HL-60/S4 treated with retinoic acid at 250 ng/mL for 4 days and 3 days (cell line): ENCODE results near the gene TPST1.
"Not testable (repeated sequence)": the region's sequence is repeated elsewhere in the genome, so short reads cannot be mapped to it uniquely, and the experiment has no call there.

Experiments
- in situ Hi-C: fragments of 300-500 bp; cut with MboI; formaldehyde crosslinking; loops from 2 replicates; pipeline ENCODE4 v1.7.0; 2022; ENCODE audit warnings: low sequenced_read_pairs

The TPST1 gene

DNA sequence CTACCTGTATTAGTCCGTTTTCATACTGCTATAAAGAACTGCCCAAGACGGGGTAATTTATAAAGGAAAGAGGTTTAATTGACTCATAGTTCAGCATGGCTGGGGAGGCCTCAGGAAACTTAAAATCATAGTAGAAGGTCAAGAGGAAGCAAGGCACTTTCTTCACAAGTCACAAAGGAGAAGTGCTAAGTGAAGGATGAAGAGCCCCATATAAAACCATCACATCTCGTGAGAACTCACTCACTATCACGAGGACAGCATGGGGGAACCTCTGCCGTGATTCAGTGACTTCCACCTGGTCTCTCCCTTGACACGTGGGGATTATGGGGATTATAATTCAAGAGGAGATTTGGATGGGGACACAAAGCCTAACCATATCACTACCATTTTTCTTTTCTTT is 119.9 kb downstream of the TPST1 start:
- in situ Hi-C loops = not testable (repeated sequence)

DNA sequence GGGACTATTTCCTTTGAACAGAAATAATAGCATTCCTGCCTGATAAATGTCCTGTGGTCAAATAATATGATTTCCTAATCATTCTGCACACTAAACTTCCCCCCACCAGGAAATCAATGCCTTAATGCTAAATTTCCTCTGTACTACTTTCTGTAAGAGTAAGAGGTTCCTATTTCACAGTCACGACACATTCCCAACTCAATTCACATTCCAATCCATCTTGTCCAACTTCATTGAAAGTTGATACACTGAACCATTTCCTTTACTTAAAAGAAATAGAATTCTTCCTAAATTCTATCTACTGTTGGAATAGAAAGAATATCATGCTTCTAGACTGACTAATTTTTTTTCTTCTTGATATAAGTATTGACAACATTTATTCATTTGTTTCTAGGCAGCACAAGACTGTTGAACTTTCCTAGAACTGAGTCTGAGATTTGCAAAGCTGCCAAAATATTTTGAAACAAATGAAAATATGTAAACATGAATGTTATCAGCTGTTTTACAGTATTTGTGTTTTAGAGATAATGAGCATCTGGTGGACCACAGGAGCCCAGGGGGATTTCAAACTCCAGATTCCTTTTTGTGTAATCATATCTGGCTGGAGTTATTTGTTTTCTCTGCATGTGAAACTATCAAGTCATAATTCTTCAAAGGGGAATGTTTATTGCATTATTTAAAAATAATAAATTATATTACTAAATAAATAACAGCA is 121.5 kb downstream of the TPST1 start:
- in situ Hi-C loops = no loop called here

DNA sequence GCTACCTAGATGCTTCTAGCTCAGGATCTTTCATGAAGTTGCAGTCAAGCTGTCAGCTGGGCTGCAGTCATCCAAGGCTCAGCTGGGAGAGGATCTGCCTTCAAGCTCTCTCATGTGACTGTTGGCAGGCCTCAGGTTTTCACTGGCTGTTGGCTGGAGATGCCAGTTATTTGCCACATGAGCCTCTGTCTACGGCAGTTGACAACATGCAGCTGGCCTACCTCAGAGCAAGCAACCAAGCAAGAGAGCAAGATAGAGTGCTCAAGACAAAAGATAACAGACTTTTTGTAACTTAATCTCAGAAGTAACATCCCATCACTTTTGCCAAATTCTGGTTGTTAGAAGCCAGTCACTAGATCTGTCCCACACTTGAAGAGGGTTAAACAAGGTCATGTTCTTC is 125.8 kb downstream of the TPST1 start:
- in situ Hi-C loops = no loop called here

DNA sequence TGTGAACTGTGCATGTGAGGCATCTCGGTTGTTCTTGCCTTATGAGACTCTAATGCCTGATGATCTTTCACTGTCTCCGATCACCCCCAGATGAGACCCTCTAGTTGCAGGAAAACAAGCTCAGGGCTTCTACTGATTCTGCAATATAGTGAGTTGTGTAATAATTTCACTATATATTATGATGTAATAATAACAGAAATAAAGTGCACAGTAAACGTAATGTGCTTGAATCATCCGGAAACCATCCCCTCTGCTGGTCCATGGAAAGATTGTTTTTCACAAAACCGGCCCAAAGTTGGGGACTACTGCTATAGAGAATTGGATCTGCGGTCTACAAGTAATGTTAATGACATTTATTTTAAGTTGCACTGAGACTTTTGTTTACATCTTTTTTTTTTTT is 126.7 kb downstream of the TPST1 start:
- in situ Hi-C loops = no loop called here

DNA sequence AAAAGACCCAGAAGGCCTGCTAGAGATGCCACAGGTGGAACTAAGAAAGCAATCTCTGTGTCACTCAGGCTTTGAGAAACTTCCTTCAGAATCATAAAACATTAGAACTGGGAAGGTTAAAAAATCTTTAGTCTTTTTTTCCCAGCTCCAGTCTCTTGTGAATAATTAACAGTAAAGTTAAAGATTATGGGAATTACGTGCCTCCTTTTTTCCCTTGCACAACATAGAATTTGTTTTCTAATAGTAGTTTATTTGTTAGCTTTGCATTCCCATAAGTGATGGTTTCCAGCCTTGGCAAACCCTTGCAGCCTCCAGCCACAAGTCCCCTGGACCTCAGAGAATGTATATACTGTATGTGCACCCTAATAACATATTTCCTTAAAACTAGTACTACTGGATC is 128.3 kb downstream of the TPST1 start:
- in situ Hi-C loops = no loop called here

DNA sequence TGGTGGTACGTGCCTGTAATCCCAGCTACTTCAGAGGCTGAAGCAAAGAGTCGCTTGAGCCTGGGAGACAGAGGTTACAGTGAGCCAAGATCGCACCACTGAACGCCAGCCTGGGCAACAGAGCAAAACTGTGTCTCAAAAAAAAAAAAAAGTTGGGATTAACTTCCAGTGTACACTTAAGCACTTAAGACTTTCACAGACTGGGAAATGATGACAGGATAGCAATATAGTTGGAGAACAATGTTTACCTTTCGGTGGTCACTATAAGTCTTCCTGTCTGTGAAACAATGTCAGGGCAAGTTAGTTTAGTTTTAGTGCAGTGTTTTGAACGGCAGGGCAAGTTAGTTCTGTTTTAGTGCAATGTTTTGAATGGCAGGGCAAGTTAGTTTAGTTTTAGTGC is 130.2 kb downstream of the TPST1 start:
- in situ Hi-C loops = no loop called here

DNA sequence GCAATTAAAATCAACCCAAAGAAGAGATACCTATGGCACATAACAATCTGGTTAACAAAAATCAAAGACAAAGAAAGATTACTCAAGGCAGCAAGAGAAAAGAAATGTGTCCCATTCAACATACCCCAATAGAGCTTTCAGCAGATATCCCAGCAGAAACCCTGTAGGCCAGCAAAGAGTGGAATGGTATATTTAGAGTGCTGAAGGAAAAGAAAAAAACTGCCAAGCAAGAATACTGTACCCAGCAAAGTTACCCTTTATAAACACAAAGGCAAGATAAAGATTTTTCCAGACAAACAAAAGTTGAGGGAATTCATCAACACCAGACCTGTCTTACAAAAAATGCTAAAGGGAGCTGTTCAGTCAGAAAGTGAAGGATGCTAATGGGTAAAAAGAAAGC is 131.6 kb downstream of the TPST1 start:
- in situ Hi-C loops = no loop called here

DNA sequence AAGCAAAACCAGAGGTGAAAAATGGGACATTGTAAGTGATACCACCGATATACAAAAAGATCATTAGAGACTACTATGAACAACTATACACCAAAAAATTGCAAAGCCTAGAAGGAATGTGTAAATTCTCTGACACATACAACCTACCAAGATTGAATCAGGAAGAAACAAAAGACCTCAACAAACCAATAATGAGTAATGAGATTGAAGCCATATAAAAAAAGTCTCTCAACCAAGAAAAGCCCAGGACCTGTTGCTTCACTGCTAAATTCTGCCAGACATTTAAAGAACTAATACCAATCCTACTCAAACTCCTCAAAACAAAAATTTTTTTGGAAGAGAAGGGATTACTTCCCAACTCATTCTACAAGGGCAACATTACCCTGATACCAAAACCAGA is 134.0 kb downstream of the TPST1 start:
- in situ Hi-C loops = no loop called here

DNA sequence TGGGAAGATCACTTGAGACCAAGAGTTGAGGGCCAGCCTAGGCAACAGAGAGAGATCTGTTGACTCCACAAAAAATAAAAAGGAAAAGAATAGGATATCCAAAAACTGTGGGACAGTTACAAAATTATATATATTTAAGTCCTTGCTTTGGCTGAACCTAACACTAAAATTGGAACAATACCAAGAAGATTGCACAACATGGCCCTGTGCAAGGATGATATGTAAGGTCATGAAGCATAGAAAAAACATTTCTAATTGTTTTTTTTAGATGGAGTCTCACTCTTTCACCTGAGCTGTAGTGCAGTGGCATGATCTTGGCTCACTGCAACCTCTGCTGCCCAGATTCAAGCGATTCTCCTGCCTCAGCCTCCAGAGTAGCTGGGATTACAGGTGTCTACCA is 139.0 kb downstream of the TPST1 start:
- in situ Hi-C loops = no loop called here

DNA sequence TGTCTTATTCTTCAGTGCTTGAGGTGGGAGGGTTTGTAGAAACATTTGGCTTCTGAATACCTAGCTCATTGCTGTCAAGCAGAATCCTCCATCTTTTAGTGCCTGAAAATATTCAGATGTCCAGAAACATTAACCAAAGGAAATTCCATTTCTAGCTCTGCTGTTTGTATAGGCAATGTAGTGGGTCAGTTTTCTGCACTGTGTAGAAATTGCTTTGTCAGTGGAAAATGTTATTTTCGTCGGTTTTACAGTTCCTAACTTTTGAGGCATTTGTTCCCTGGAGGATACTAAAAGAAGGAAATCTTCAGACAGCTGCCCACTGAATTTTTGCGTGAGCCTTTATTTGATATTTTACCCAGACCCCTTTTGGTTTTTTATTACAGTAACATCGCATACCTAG is 143.4 kb downstream of the TPST1 start:
- in situ Hi-C loops = no loop called here

DNA sequence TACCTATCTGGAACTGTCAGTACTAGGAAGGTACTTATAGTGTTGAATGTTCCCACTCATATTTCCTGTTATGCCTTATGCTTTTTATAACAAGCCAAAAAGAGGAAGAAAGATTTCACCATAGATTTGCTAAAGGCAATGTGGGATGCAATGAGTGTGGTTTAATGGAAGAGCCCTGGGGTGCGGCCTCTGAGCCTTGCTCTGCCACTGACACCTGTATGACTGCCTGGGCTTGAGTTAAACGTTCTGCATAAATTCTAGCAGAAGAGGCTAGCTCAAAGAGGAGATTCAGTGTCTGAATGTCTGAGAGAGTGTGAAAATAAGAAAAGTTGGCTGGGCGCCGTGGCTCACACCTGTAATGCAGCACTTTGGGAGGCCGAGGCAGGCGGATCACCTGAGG is 143.8 kb downstream of the TPST1 start:
- in situ Hi-C loops = no loop called here

DNA sequence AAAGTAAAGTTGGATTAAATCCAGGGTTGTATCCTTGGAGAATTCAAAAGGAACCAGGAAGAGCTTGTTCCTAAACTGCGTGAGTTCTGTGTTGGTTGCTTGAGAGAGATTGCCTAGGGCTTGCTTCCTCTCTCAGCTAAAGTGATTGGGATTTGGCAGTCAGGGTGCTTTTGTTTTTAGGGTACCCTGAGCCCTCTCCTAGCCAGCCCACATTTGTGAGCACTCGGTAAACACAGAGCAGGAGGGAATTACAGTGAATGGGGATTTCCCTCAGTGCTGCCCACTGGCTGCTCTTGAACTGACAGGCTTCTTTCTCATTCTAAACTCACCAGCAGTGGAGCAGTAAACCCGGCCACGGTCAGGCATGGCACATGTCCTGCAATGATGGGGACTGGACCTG is 146.9 kb downstream of the TPST1 start:
- in situ Hi-C loops = no loop called here

DNA sequence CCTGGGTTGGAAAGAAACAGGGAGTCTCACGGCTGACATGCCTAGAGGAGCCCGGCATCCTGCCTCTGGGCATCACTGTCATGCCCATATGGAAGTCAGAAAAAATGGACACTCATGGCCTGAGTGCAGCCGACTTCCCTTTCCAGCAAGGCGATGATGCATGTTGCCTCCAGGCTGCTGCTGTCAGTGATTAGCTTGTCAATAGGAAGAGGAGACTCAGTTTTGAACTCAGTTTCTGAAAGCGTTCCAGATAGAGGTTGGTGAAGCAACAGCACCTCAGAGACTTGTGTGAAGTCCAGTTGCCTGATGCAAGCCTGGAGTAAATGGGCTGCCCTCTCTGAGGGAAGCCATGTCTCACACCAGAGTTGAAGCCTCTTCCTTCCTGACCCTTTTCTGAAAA is 148.4 kb downstream of the TPST1 start:
- in situ Hi-C loops = no loop called here

DNA sequence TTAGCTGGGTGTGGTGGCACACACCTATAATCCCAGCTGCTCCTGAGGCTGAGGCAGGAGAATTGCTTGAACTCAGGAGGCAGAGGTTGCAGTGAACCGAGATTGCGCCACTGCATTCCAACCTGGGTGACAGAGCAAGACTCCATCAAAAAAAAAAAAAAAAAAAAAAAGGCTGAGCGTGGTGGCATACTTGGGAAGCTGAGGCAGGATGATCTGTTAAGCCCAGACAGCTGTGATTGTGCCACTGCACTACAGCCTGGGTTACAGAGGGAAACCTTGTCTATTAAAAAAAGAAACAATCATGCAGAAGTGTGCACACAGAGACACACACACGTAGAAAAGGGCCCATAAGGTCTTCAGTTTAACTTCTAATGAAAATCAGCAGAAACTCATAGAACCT is 150.6 kb downstream of the TPST1 start:
- in situ Hi-C loops = no loop called here

DNA sequence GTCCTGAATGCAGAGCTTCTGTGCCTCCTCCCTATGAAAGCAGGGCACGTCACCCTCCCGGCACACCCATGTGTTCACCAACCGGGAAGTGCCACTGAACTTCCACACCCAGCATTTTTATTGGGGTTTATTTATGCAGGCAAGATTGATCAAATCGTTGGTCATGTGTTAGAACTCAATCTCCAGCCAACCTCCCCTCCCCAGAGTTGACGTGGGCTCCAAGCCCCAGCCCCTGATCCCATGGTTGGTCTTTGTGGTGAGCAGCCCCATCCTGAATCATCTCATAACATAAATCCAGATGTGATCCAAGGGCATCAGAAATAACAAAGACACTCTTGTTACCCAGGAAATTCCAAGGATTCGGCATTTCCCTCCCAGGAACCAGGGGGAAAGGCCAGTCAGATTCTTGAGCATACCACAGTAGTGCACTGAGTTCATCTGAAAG is 151.2 kb downstream of the TPST1 start:
- in situ Hi-C loops = no loop called here

DNA sequence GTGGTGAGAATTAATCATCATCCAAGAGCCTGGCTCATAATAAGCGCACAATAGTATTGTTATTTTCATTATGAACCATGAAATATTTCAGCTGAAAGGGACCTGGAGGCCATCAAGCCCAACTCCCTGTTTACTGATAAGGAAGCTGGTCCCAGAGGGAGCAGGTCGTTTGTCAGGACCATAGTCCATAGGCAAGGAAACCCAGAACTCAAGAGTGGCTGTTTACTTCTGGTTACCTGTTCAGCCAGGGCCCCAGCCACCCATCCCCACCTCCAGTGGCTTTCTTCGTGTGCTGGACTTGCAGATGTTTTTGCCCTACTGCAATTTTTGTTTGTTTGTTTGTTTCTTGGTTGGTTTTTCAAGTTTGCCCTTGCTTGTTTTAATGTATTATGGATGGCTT is 152.0 kb downstream of the TPST1 start:
- in situ Hi-C loops = no loop called here

DNA sequence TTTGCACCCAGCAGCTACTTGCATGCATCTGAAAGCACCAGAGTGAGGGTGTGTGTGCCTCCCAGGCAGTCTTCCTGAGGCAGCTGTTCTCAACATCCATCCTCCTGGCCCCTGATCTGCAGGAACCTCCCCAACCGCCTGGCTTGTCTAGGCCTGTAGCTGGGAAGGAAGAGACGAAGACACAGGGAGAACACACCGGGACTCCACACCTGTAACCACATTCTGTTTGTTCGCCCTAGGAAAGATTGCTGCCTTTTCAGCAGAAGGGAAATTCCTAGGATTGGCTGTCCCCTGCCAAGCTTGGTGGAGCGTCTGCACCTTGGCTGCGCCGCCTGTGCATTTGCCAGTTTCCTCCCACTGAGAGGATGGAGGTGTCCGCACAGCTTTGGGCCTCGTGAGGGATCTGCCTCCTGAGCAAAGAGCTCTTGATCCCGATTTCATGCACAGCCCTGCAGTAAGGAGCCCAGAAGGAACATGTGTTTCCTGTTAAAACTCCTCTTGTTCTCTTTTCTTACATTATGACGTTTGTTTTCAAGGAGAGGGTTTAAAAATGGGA is 154.6 kb downstream of the TPST1 start:
- in situ Hi-C loops = no loop called here

DNA sequence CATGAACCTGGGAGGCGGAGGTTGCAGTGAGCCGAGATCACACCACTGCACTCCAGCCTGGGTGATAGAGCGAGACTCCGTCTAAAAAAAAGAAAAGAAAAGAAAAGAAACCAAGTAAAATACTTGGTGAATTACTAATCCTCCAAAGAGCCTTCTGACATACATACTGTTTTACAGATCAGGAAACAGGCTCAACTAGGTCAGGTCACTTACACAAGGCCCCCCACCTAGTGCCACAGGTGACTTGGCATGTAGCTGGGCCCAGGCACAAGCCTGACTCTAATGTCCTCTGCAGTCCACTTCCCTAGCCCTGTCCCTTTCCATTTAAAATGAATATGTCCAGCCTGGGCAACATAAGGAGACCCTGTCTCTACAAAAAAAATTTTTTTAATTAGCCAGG is 157.0 kb downstream of the TPST1 start:
- in situ Hi-C loops = no loop called here

DNA sequence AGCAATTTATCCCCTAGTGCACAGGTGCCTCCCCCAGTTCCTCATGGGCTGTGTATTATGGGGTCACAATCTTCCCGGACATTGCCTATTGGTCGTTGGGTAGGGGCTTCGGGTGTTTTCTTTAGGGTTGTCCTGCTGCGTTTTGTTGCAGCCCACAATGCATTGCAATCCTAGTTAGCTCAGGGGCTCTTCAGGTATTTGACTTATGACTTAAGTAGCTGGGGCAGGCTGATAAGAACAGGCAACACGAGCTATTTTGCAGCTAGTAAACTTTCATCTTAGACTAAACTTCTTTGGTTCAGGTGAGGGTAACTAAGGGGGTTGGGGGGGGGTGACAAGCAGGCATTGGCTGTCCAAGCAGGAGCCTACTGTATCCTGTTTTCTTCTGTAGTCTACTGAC is 158.5 kb downstream of the TPST1 start:
- in situ Hi-C loops = no loop called here

DNA sequence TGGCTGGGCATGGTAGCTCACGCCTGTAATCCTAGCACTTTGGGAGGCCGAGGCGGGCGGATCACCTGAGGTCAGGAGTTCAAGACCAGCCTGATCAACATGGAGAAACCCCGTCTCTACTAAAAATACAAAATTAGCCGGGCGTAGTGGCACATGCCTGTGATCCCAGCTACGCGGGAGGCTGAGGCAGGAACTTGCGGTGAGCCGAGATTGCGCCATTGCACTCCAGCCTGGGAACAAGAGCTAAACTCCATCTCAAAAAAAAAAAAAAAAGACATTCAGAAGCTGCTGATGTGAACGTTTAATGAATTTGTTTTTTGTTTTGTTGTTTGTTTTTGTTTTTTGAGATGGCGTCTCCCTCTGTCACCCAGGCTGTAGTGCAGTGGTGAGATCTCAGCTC is 159.9 kb downstream of the TPST1 start:
- in situ Hi-C loops = not testable (repeated sequence)

DNA sequence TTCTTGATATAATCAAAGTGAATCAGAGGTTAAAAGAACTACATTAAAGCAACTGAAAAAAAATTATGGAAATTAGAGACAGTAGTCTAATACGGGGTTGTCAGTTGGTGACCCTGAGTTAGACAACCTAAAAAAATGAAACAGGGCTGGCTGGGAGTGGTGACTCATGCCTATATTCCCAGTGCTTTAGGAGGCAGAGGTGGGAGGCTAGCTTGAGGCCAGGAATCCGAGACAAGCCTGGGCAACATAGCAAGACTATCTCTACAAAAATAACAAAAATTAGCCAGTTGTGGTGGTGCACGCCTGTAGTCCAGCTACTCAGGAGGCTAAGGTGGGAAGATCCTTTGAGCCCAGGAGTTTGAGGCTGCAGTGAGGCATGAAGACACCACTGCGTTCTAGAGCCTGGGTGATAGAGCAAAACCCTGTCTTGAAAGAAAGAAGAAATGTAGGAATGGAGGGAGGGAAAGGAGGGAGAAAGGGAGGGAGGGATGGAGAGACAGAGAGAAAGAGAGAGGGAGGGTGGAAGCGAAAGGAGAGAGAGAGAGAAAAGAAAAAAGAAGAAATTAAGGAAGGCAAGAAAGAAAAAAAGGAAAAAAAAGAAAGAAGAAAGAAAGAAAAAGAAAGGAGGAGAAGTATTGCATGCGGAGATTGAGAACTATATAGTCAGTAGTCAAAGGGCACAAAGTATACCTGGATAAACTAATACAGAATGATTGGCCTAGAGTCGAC is 166.1 kb downstream of the TPST1 start:
- in situ Hi-C loops = no loop called here

DNA sequence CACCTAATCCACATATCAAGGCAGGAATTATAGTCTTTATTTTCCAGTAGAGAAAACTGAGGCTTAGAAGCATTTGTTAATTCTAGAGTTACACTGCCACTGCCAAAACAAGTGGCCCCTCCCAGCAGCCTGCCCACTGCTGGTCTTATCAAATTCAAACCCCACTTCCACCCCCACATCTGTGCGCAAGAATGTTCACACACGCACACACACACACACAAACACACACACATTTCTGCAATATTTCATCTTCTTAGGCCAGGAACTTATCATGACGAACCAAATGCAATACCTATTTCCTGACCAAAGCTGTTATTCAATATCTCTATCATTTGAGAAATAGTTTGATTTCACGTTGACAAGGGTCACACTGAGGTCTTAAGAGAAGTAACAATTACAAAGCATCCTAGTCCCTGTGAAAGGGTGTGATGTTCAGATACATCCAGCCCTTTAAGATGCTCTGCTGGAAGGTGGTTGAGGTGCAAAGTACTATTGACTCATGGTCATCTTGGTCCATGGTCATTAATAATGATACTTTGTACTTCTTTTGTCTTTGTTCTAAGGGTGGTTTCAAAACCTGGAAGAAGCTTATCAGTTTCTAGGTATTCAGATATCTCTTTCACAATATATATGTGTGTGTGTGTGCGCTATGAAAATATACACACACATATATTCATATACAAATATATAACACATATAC is 169.2 kb downstream of the TPST1 start:
- in situ Hi-C loops = not testable (repeated sequence)
